Fibroblast of lung (primary cell): Measurements from ENCODE around the gene GPC5.

Experiments used
- EZH2 ChIP-seq: IDR thresholded peaks from 2 replicates; pipeline ENCODE4 v1.5.1; 2012; ENCODE audit warnings: low read length, control low read depth, mild to moderate bottlenecking; ENCODE audit errors: missing control alignments
- TF ChIP-seq, protein P1 (sequence below), 2 donors: IDR thresholded peaks in 1 of 2; conservative IDR thresholded peaks in 1 of 2; 1 replicate in 1 of 2; 2 replicates in 1 of 2; pipeline ENCODE4 v1.5.1; 2011 to 2012; ENCODE audit warnings: low read length in 2 of 2, control low read depth in 1 of 2, inconsistent platforms in 1 of 2, low read depth in 1 of 2, mild to moderate bottlenecking in 1 of 2

DNA sequence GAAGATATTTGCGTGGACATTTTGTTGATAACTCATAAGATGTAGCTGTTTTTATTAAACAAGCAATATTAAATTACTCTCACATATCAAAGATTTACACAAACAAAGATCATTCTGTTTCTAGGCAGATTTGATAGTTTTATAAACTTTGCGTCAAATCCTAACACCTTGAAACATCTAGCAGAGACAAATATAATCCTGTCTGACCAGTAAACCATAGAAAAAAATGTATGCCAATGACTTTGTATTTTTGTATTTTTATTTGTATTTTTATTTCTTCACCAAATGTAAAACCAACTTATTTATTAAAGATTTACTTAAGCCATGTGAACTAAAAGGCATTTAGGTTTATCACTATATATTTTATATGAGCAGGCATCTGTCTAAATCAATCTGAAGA, 494.6 kb downstream of the GPC5 start:
- TF ChIP-seq, protein P1, sequence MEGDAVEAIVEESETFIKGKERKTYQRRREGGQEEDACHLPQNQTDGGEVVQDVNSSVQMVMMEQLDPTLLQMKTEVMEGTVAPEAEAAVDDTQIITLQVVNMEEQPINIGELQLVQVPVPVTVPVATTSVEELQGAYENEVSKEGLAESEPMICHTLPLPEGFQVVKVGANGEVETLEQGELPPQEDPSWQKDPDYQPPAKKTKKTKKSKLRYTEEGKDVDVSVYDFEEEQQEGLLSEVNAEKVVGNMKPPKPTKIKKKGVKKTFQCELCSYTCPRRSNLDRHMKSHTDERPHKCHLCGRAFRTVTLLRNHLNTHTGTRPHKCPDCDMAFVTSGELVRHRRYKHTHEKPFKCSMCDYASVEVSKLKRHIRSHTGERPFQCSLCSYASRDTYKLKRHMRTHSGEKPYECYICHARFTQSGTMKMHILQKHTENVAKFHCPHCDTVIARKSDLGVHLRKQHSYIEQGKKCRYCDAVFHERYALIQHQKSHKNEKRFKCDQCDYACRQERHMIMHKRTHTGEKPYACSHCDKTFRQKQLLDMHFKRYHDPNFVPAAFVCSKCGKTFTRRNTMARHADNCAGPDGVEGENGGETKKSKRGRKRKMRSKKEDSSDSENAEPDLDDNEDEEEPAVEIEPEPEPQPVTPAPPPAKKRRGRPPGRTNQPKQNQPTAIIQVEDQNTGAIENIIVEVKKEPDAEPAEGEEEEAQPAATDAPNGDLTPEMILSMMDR (conservative IDR thresholded peaks at IDR 0.05 in 1 of 2, IDR thresholded peaks at IDR 0.05 in 1 of 2; ENCODE audit: low read depth in 1 of 2, low read length in 2 of 2), result no peak
- no peak for TF ChIP-seq EZH2
